ENCODE measurements around the gene TEX261. TPM values are rescaled to one million over a fixed set of nuclear protein-coding genes. Genes with fewer than 3 reads are reported as not detected.

TEX261 gene
- polyA plus RNA-seq, 1 of the 3 experiments (the other 2 are of a cell fraction) = 44.3 TPM

DNA sequence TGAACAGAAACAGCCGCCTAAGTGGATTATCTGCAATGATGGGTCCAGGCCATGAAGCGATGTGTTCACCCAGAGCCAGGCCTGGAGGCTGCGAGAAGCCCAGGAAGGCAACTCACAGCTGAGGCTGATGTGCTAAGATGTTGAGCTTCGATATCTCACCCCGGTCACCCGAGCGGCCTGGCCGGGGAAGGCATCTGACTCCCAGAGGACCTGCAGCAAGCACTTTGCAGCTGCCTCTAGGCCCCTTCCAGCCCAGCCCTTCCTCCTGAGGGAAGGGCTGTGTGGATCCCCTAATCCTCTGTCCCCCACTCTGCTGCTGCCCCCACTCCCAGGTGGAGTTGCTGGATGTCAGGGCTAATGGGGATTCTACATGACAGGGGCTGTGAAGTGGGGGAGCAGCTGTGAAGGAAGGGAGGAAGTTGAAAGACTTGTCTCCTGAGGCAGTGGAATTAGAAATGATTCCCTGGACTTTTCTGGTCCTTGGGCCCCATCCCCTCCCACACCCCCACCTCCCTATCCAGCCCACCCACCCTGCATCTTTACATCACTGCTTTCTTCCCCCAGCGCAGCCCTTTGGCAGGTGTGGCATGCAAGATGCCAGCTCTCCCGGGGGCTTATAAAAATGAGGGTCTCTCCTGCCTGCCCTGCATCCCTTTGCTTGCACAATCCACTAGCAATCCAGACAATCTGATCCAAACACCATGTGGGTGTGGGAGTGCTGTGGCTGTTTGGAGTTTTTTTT lies 54.7 kb downstream of the TEX261 start:
- no peak overlapping the region for H3K27ac ChIP-seq (ENCODE audit: low read depth in 2 of 2, low read length in 1 of 2)
- no peak overlapping the region for H2AFZ ChIP-seq (ENCODE audit: low read depth)
- no peaks in the 10 kb centered on the region for H4K20me1 ChIP-seq (ENCODE audit: insufficient read depth)
- 88% methylated on average over 4 of the region's 10 CpGs for WGBS (ENCODE audit: low lambda C conversion rate)
- H3K36me3 ChIP-seq (replicated peaks in 1 of 2; ENCODE audit: control insufficient read depth in 1 of 2, insufficient read depth in 2 of 2, low read length in 1 of 2) = no peaks in the 10 kb centered on the region
- POLR2A ChIA-PET = no interaction called here
- no peaks in the 10 kb centered on the region for H3K9me2 ChIP-seq
- H3K4me3 ChIP-seq (ENCODE audit: low read depth in 2 of 2, low read length in 1 of 2) = no peak overlapping the region
- H3K4me2 ChIP-seq = no peak overlapping the region
- no peaks in the 10 kb centered on the region for H3K79me2 ChIP-seq (ENCODE audit: insufficient read depth)
- TF ChIP-seq, protein P1, sequence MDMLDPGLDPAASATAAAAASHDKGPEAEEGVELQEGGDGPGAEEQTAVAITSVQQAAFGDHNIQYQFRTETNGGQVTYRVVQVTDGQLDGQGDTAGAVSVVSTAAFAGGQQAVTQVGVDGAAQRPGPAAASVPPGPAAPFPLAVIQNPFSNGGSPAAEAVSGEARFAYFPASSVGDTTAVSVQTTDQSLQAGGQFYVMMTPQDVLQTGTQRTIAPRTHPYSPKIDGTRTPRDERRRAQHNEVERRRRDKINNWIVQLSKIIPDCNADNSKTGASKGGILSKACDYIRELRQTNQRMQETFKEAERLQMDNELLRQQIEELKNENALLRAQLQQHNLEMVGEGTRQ (IDR thresholded peaks at IDR 0.05; ENCODE audit: borderline replicate concordance, low read depth, low read length) = no peak
- TF ChIP-seq, protein P2, sequence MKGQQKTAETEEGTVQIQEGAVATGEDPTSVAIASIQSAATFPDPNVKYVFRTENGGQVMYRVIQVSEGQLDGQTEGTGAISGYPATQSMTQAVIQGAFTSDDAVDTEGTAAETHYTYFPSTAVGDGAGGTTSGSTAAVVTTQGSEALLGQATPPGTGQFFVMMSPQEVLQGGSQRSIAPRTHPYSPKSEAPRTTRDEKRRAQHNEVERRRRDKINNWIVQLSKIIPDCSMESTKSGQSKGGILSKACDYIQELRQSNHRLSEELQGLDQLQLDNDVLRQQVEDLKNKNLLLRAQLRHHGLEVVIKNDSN (IDR thresholded peaks at IDR 0.05; ENCODE audit: borderline replicate concordance, low read depth) = no peak
- TF ChIP-seq RCOR1 (IDR thresholded peaks at IDR 0.05; ENCODE audit: low read length) = no peak
- no peak for TF ChIP-seq ELF1 (IDR thresholded peaks at IDR 0.05)
- H3K27me3 ChIP-seq (ENCODE audit: insufficient read depth) = no peaks in the 10 kb centered on the region
- no peaks in the 10 kb centered on the region for H3K9me3 ChIP-seq
- no peak for DNase-seq
- H3K9ac ChIP-seq = no peak overlapping the region
- CTCF ChIA-PET = interaction anchor here (0.9 to 8.6 kb wide), 4 partner anchors 7 to 77 kb away, joined by 3 to 127 read pairs (median 71); no protein-coding TSS in a partner anchor
- peaks cover under 1% of the 10 kb centered on the region for H3F3A ChIP-seq (replicated peaks; ENCODE audit: insufficient read depth)
- H3K4me1 ChIP-seq (ENCODE audit: control insufficient read depth in 1 of 2, insufficient read depth in 2 of 2, low read depth in 1 of 2, low read length in 1 of 2) = peaks cover 0 to 22% of the 10 kb centered on the region in 2 experiments; a peak in 1 of 4 replicates

DNA sequence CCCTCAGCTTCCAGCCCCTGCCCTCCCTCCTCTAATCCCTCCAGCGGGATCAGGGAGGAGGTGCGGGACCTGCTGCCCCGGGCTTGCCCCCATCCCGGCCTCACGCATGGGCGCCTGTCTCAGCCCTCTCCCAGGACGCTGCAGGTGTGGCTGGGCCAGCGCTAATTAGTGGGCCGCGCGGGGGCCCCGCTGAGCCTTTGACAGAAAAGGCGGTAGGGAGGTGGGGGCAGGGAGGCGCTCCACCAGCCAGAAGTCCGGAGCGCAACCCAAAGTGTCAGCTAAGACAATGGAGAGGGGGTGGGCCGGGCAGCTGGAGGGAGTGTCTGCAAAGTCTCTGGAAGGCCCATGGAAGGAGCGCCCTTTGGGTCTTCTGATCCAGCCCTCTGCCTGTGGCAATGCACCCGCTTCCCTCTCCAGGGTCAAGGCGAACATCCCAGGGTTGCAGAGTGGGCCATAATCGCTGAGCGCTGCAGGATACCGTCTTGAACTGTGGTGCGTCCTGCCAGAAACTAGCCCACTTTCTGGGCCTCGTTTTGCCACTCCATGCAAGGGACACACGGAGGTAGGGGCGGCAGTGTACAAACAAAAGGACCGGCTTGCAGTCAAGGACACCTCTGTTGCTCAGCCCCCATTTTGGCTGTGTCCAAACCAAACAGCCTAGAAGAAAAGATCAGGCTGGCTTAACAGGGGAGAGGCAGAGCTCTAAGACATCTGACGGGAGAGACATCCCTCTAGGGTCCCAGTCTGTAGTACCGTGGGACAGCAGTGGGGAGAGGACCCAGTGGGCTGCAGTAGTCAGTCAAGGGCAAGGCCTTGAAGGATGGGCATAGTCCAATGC lies 55.5 kb downstream of the TEX261 start:
- no peak overlapping the region for H3K27ac ChIP-seq (ENCODE audit: low read depth in 2 of 2, low read length in 1 of 2)

More for the DNA sequence above, 55.5 kb downstream of the TEX261 start:
- Histone ChIP-seq H3F3A (replicated peaks; ENCODE audit: insufficient read depth) (no peaks in the 10 kb centered on the region), H3K79me2 (ENCODE audit: insufficient read depth) (no peaks in the 10 kb centered on the region), H3K9me2 (no peaks in the 10 kb centered on the region), H3K4me1 (ENCODE audit: control insufficient read depth in 1 of 2, insufficient read depth in 2 of 2, low read depth in 1 of 2, low read length in 1 of 2) (peaks cover 0 to 22% of the 10 kb centered on the region in 2 experiments; a peak in 1 of 4 replicates), H3K9me3 (no peaks in the 10 kb centered on the region), H3K9ac (no peak overlapping the region), H3K4me3 (ENCODE audit: low read depth in 2 of 2, low read length in 1 of 2) (no peak overlapping the region), H4K20me1 (ENCODE audit: insufficient read depth) (no peaks in the 10 kb centered on the region), H2AFZ (ENCODE audit: low read depth) (no peak overlapping the region), H3K36me3 (replicated peaks in 1 of 2; ENCODE audit: control insufficient read depth in 1 of 2, insufficient read depth in 2 of 2, low read length in 1 of 2) (no peaks in the 10 kb centered on the region), H3K4me2 (no peak overlapping the region), H3K27me3 (ENCODE audit: insufficient read depth) (no peaks in the 10 kb centered on the region)
- no peak for DNase-seq
- CTCF ChIA-PET = interaction anchor here (0.9 to 7.5 kb wide), 6 partner anchors 8 to 76 kb away, joined by 3 to 79 read pairs (median 13); no protein-coding TSS in a partner anchor
- WGBS (ENCODE audit: low lambda C conversion rate) = 95% methylated on average over 25 of the region's 30 CpGs
- POLR2A ChIA-PET = no interaction called here
- TF ChIP-seq RAD21 (IDR thresholded peaks at IDR 0.05; ENCODE audit: low read length) (no peak), TAF1 (IDR thresholded peaks at IDR 0.05; ENCODE audit: borderline replicate concordance, low read depth, low read length) (no peak), GATA2 (CRISPR knock-in tag; IDR thresholded peaks at IDR 0.05) (no peak), NFIC (IDR thresholded peaks at IDR 0.05; ENCODE audit: borderline replicate concordance) (no peak), FOSL2 (IDR thresholded peaks at IDR 0.05; ENCODE audit: borderline replicate concordance, low read depth) (no peak), POLR2AphosphoS5 (IDR thresholded peaks at IDR 0.05; ENCODE audit: low read depth, low read length) (no peak), YY1 (IDR thresholded peaks at IDR 0.05; ENCODE audit: low read depth) (no peak), FOXM1 (IDR thresholded peaks at IDR 0.05; ENCODE audit: low read depth) (no peak)
